RWPE1 (cell line): ENCODE data around the gene BRSK1.

Source experiments
- CTCF ChIA-PET: fragments of 350-600 bp; sonication (Branson Sonifier 250); formaldehyde crosslinking; extraction: SDS; loops from one replicate; lab custom pipeline; 2021; lab: Yijun Ruan, JAX
- POLR2A ChIA-PET: fragments of 400-600 bp; formaldehyde crosslinking; extraction: SDS; loops from one replicate; lab custom pipeline; 2020; ENCODE audit warnings: antibody characterized with exemption; ENCODE audit not compliant: low non-redundant PET; lab: Yijun Ruan, JAX
- DNase-seq: peaks from one replicate; pipeline ENCODE4 v3.0.0; 2012; ENCODE audit warnings: low spot score
- H3K27ac ChIP-seq: fragments of 450-650 bp; 2 replicates; pipeline ENCODE4 v1.5.1; 2017
- TF ChIP-seq, protein P1 (sequence below): fragments of 450-650 bp; conservative IDR thresholded peaks from 2 replicates; pipeline ENCODE4 v1.5.1; 2017; ENCODE audit warnings: low read depth, mild to moderate bottlenecking

BRSK1 gene

DNA sequence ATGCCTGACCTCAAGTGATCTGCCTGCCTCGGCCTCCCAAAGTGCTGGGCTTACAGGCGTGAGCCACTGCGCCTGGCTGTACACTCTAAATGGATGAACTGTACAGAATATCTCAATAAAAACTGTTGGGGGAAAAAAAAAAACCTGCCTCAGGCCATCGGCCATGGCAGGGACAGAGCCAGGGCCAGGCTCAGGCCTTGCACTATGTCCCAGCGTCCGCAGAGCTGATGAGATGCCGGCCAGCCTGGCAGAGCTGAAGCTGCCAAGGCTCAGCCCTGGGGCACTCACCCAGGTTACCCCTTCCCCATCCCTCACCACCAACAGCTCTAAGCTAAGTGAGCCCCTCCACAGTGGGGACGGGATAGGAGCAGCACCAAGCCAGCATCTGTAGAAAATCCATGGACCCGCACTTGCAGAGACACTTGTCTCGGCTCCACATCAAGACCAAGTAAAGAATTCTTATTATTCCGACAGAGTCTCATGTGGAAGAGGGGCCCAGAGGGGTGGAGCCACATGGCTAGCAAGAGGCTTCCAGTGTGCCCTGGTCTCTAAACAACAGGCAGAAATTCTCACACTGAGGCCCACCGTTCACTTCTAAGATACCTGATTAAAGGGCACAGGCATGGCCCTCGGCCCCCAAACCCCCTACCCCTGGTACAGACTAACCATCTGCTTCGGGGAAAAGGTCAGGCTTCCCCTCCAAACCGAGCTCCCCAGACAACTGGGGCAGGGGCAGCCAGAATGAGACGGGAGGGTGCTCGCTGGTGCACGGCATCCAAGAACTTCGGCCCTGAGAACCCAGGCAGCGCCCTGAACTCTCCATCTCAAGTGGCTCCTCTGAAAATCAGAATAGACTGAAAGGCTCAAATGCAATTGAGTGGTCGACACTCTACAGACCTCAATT lies 30.8 kb upstream of the BRSK1 start:
- no peak for DNase-seq
- POLR2A ChIA-PET: no interaction called here
- H3K27ac ChIP-seq: peak overlapping the region; percentile 99
- TF ChIP-seq, protein P1, sequence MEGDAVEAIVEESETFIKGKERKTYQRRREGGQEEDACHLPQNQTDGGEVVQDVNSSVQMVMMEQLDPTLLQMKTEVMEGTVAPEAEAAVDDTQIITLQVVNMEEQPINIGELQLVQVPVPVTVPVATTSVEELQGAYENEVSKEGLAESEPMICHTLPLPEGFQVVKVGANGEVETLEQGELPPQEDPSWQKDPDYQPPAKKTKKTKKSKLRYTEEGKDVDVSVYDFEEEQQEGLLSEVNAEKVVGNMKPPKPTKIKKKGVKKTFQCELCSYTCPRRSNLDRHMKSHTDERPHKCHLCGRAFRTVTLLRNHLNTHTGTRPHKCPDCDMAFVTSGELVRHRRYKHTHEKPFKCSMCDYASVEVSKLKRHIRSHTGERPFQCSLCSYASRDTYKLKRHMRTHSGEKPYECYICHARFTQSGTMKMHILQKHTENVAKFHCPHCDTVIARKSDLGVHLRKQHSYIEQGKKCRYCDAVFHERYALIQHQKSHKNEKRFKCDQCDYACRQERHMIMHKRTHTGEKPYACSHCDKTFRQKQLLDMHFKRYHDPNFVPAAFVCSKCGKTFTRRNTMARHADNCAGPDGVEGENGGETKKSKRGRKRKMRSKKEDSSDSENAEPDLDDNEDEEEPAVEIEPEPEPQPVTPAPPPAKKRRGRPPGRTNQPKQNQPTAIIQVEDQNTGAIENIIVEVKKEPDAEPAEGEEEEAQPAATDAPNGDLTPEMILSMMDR: no peak
- CTCF ChIA-PET: no interaction called here

GRCh38 chr19:55253842-55254624 lies 29.8 kb upstream of the BRSK1 start:
- TF ChIP-seq, protein P1: no peak
- ChIA-PET POLR2A (no interaction called here), CTCF (interaction anchor here (0.6 to 1.0 kb wide), 3 partner anchors 28 to 93 kb away, joined by 3 to 4 read pairs (median 4); no protein-coding TSS in a partner anchor)
- no peak for DNase-seq
- H3K27ac ChIP-seq: peak overlapping the region; percentile 99

DNA sequence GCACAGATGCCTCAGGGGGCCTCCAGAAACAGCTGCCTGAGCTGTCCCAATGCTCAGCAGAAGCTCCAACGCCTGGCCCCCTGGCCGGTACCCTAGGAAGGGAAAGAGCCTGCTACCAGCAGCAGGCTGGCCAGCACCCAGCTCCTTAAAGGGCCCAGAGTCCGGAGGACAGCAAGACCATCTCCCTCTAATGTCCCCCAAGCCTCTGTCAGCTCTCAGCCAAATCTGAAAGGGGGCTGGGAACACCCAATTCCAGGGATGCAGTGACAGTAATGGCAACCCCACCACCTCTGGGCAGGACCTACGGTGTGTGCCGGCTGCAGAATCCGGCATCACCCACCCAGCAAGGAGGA lies 29.2 kb upstream of the BRSK1 start:
- POLR2A ChIA-PET: no interaction called here
- TF ChIP-seq, protein P1: no peak
- peak overlapping the region; percentile 99 for H3K27ac ChIP-seq
- CTCF ChIA-PET: interaction anchor here (0.7 to 1.0 kb wide), 2 partner anchors 28 to 94 kb away, joined by 3 to 4 read pairs; no protein-coding TSS in a partner anchor
- DNase-seq: no peak

- ChIA-PET POLR2A (interaction anchor here (0.8 kb wide), 1 partner anchor 24 kb away, joined by 3 read pairs; the partner anchor contains the start of gene HSPBP1), CTCF (no interaction called here)
- TF ChIP-seq, protein P1: no peak
- DNase-seq: no peak
- peak overlapping the region; percentile 99 for H3K27ac ChIP-seq
These were observed 28.0 kb upstream of the BRSK1 start for GRCh38 chr19:55255618-55256423.

DNA sequence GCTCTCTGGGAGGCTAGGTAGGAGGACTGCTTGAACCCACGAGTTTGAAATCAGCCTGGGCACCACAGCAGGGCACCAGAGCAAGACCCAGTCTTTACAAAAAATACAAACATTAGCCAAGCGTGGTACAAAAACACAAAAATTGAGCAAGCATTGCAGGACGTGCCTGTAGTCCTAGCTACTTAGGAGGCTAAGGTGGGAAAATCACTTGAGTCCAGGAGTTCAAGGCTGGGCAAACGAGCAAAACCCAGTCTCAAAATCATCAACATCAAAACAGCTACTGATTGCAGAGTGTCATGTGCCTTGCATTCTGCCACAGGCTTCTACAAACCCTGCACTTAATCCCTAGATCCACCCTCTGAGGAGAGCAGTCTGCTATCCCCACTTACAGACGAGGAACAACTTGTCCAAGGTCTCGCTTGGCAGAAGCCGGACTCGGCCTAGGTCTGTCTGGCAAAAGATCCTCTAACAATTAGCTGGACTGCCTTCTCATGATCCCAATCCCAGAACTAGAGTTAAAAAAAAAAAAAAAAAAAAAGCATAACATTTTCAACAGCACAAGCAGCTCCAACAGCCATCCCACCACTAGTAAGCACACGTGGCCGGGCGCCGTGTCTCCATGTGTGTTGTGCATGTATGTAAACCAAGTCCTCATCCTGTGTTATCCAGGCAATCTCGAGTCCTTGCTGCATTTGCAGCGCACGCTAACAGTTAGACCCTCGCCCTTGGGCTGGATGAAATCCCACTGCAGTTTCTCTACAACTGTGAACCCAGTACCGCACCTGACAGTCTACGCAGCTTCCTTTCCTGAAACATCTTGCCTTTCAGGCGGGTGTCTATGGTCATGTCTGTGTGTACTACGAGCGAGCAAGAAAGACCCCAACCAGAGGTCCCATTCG lies 27.0 kb upstream of the BRSK1 start:
- TF ChIP-seq, protein P1: no peak
- POLR2A ChIA-PET: interaction anchor here (0.6 kb wide), 1 partner anchor 13 kb away, joined by 3 read pairs; no protein-coding TSS in a partner anchor
- CTCF ChIA-PET: interaction anchor here (0.7 to 0.9 kb wide), 2 partner anchors 95 to 127 kb away, joined by 3 read pairs; partner anchors contain the start of gene TMEM238
- no peak for DNase-seq
- peak overlapping the region; percentile 99 for H3K27ac ChIP-seq
